Measurements from ENCODE around the gene TBC1D24.

DNA sequence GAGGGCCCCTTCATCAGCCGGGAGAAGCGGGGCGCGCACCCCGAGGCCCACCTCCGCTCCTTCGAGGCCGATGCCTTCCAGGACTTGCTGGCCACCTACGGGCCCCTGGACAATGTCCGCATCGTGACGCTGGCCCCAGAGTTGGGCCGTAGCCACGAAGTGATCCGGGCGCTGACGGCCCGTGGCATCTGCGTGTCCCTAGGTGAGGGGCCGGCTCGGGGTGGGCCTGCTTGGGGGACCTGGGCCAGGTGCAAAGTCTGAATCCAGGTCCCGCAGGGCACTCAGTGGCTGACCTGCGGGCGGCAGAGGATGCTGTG, 52.8 kb downstream of the TBC1D24 start:
- TF ChIP-seq, protein P1, sequence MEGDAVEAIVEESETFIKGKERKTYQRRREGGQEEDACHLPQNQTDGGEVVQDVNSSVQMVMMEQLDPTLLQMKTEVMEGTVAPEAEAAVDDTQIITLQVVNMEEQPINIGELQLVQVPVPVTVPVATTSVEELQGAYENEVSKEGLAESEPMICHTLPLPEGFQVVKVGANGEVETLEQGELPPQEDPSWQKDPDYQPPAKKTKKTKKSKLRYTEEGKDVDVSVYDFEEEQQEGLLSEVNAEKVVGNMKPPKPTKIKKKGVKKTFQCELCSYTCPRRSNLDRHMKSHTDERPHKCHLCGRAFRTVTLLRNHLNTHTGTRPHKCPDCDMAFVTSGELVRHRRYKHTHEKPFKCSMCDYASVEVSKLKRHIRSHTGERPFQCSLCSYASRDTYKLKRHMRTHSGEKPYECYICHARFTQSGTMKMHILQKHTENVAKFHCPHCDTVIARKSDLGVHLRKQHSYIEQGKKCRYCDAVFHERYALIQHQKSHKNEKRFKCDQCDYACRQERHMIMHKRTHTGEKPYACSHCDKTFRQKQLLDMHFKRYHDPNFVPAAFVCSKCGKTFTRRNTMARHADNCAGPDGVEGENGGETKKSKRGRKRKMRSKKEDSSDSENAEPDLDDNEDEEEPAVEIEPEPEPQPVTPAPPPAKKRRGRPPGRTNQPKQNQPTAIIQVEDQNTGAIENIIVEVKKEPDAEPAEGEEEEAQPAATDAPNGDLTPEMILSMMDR (IDR thresholded peaks at IDR 0.05): no peak
- no peak for TF ChIP-seq POLR2A (IDR thresholded peaks at IDR 0.05)

Data from heart left ventricle (tissue), 13 donors.